ENCODE measurements around the gene CIB4. TPM values are rescaled to one million over a fixed set of nuclear protein-coding genes. Genes with fewer than 3 reads are reported as not detected.

The CIB4 gene
- total and polyA plus RNA-seq, 2 experiments from 2014 or later, result not detected

GRCh38 chr2:26605195-26605998, 35.8 kb downstream of the CIB4 start:
- Histone ChIP-seq H3K4me3 (no peak overlapping the region), H3K27ac (peak overlapping the region; percentile 63), H3K9me3 (ENCODE audit: low read depth) (no peaks in the 10 kb centered on the region), H3K9me2 (replicated peaks; ENCODE audit: insufficient read depth) (no peaks in the 10 kb centered on the region), H3K4me2 (no peak overlapping the region), H3K36me3 (replicated peaks; ENCODE audit: insufficient read depth, low read depth) (no peaks in the 10 kb centered on the region), H3K79me2 (no peaks in the 10 kb centered on the region), H4K20me1 (ENCODE audit: insufficient read depth, poor library complexity, severe bottlenecking) (no peaks in the 10 kb centered on the region), H3K27me3 (no peaks in the 10 kb centered on the region), H2AFZ (no peak overlapping the region), H3K4me1 (ENCODE audit: insufficient read depth) (peaks cover 37% of the 10 kb centered on the region)
- WGBS (ENCODE audit: low lambda C conversion rate, missing lambda C conversion rate), result 42% methylated on average over 13 of the region's 13 CpGs
- DNase-seq (ENCODE audit: low spot score), result peak; percentile 75
- TF ChIP-seq CTCF (IDR thresholded peaks at IDR 0.05; ENCODE audit: poor library complexity), result peak; percentile 95
- no peak for TF ChIP-seq EZH2 (IDR thresholded peaks at IDR 0.05; ENCODE audit: borderline replicate concordance)

- WGBS (ENCODE audit: low lambda C conversion rate, missing lambda C conversion rate), result 83% methylated on average over 6 of the region's 6 CpGs
- Histone ChIP-seq H3K9me3 (ENCODE audit: low read depth) (no peaks in the 10 kb centered on the region), H3K27me3 (no peaks in the 10 kb centered on the region), H3K4me2 (no peak overlapping the region), H3K4me1 (ENCODE audit: insufficient read depth) (peaks cover 16% of the 10 kb centered on the region), H2AFZ (no peak overlapping the region), H3K79me2 (no peaks in the 10 kb centered on the region), H3K27ac (no peak overlapping the region), H3K4me3 (no peak overlapping the region), H3K9me2 (replicated peaks; ENCODE audit: insufficient read depth) (no peaks in the 10 kb centered on the region), H4K20me1 (ENCODE audit: insufficient read depth, poor library complexity, severe bottlenecking) (no peaks in the 10 kb centered on the region), H3K36me3 (replicated peaks; ENCODE audit: insufficient read depth, low read depth) (no peaks in the 10 kb centered on the region)
- DNase-seq (ENCODE audit: low spot score), result no peak
- no peak for TF ChIP-seq CTCF (IDR thresholded peaks at IDR 0.05; ENCODE audit: poor library complexity)
- no peak for TF ChIP-seq EZH2phosphoT487 (IDR thresholded peaks at IDR 0.05; ENCODE audit: low read depth, severe bottlenecking, unreplicated experiment)
- no peak for TF ChIP-seq EZH2 (IDR thresholded peaks at IDR 0.05; ENCODE audit: borderline replicate concordance)
Observed at GRCh38 chr2:26602575-26602974, 38.6 kb downstream of the CIB4 start.

- Histone ChIP-seq H3K4me3 (no peak overlapping the region), H3K27ac (no peak overlapping the region), H3K27me3 (no peaks in the 10 kb centered on the region), H3K79me2 (no peaks in the 10 kb centered on the region), H3K4me1 (ENCODE audit: insufficient read depth) (no peaks in the 10 kb centered on the region), H3K4me2 (no peak overlapping the region), H2AFZ (no peak overlapping the region), H3K36me3 (replicated peaks; ENCODE audit: insufficient read depth, low read depth) (no peaks in the 10 kb centered on the region), H4K20me1 (ENCODE audit: insufficient read depth, poor library complexity, severe bottlenecking) (no peaks in the 10 kb centered on the region), H3K9me3 (ENCODE audit: low read depth) (no peaks in the 10 kb centered on the region), H3K9me2 (replicated peaks; ENCODE audit: insufficient read depth) (no peaks in the 10 kb centered on the region)
- 96% methylated on average over 2 of the region's 2 CpGs for WGBS (ENCODE audit: low lambda C conversion rate, missing lambda C conversion rate)
- TF ChIP-seq EZH2 (IDR thresholded peaks at IDR 0.05; ENCODE audit: borderline replicate concordance) (no peak), EZH2phosphoT487 (IDR thresholded peaks at IDR 0.05; ENCODE audit: low read depth, severe bottlenecking, unreplicated experiment) (no peak)
- DNase-seq (ENCODE audit: low spot score), result no peak
Observed at GRCh38 chr2:26599387-26599786, 41.8 kb downstream of the CIB4 start.

DNA sequence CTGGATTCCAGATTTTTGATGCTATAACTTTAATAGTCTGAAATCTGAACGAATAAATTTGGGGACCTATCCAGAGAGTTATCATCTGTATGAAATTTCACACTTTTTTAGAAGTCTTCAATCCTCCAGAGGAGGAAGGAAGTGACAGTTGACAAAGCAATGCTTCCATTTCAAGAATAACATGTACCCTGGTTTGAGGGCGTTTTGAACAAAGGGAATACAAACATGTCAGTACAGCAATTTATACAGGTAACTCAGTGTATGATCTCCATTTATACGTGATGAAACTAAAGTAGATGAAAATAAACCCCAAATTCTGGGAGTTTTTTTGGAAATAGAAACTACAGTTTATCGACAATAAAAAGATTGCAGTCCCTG, 42.2 kb downstream of the CIB4 start:
- Histone ChIP-seq H3K27me3 (no peaks in the 10 kb centered on the region), H3K4me3 (no peak overlapping the region), H4K20me1 (ENCODE audit: insufficient read depth, poor library complexity, severe bottlenecking) (no peaks in the 10 kb centered on the region), H3K9me2 (replicated peaks; ENCODE audit: insufficient read depth) (no peaks in the 10 kb centered on the region), H3K36me3 (replicated peaks; ENCODE audit: insufficient read depth, low read depth) (no peaks in the 10 kb centered on the region), H3K4me1 (ENCODE audit: insufficient read depth) (no peaks in the 10 kb centered on the region), H3K27ac (no peak overlapping the region), H3K4me2 (no peak overlapping the region), H3K9me3 (ENCODE audit: low read depth) (no peaks in the 10 kb centered on the region), H3K79me2 (no peaks in the 10 kb centered on the region), H2AFZ (no peak overlapping the region)
- 87% methylated on average over 4 of the region's 4 CpGs for WGBS (ENCODE audit: low lambda C conversion rate, missing lambda C conversion rate)
- no peak for DNase-seq (ENCODE audit: low spot score)
- TF ChIP-seq CTCF (IDR thresholded peaks at IDR 0.05; ENCODE audit: poor library complexity) (no peak), EZH2 (IDR thresholded peaks at IDR 0.05; ENCODE audit: borderline replicate concordance) (no peak), EZH2phosphoT487 (IDR thresholded peaks at IDR 0.05; ENCODE audit: low read depth, severe bottlenecking, unreplicated experiment) (no peak)

Measured in hepatocyte (in vitro differentiated cells).